Endothelial cell of umbilical vein (primary cell): ENCODE data around the gene WIPI1. TPM values are rescaled to one million over a fixed set of nuclear protein-coding genes. Genes with fewer than 3 reads are reported as not detected.

Source experiments
- BruUV-seq: library from RNA; stranded (reverse); fragments of 400-500 nt; replicated peaks from 2 replicates; lab custom pipeline; 2021; lab: Mats Ljungman, UMichigan
- CTCF ChIA-PET: fragments of 300-600, 350-600 bp; sonication (Branson Sonifier 250); formaldehyde crosslinking; loops from one replicate; lab custom pipeline; 2021; ENCODE audit warnings: antibody characterized with exemption, inconsistent platforms; lab: Charles Lee
- POLR2A ChIA-PET: fragments of 300-600, 350-600 bp; sonication (Branson Sonifier 250); formaldehyde crosslinking; loops from one replicate; lab custom pipeline; 2021; ENCODE audit warnings: antibody characterized with exemption, inconsistent platforms; lab: Charles Lee
- DNase-seq: peaks from one replicate; pipeline ENCODE4 v3.0.0-alpha.2; 2011; ENCODE audit warnings: low read depth, low spot score
- FAIRE-seq: peaks from 2 replicates; lab custom pipeline; 2011; peaks lifted over from hg19 to GRCh38; lab: Jason Lieb, UNC
- H2AFZ ChIP-seq: 2 replicates; pipeline ENCODE4 v1.6.0; 2012; ENCODE audit warnings: low read depth, low read length, control low read depth, inconsistent platforms
- H3K27ac ChIP-seq: 2 replicates; pipeline ENCODE4 v1.5.1; 2011; ENCODE audit warnings: low read depth, mild to moderate bottlenecking, control low read depth, low read length, moderate library complexity; ENCODE audit not compliant: insufficient read depth
- H3K27me3 ChIP-seq, 2 experiments: 2 replicates each; pipeline versions ENCODE4 v1.6.0 to v1.6.1; 2011; ENCODE audit warnings: low read length in 2 of 2, mixed read lengths in 1 of 2; ENCODE audit not compliant: control insufficient read depth in 2 of 2, insufficient read depth in 2 of 2
- H3K36me3 ChIP-seq, 2 experiments: 2 replicates in 1 of 2; 3 replicates in 1 of 2; pipeline ENCODE4 v1.5.1; 2011; ENCODE audit warnings: low read length in 2 of 2, mild to moderate bottlenecking in 1 of 2, moderate library complexity in 1 of 2; ENCODE audit not compliant: control insufficient read depth in 2 of 2, insufficient read depth in 2 of 2; ENCODE audit errors: extremely low read depth in 1 of 2
- H3K4me1 ChIP-seq: 3 replicates; pipeline ENCODE4 v1.5.1; 2011; ENCODE audit warnings: mild to moderate bottlenecking, low read length; ENCODE audit not compliant: control insufficient read depth, insufficient read depth; ENCODE audit errors: extremely low read depth
- H3K4me2 ChIP-seq: 2 replicates; pipeline ENCODE4 v1.6.1; 2011; ENCODE audit warnings: low read length, control low read depth, mixed read lengths; ENCODE audit not compliant: insufficient read depth
- H3K4me3 ChIP-seq, 3 experiments: fragments of 200-600 bp in 1 of 3; sonication (generic), shearing (Covaris generic) in 1 of 3; replicated peaks in 1 of 3; 2 replicates each; pipeline ENCODE4 v1.5.1; 2011 to 2016; ENCODE audit warnings: control low read depth in 3 of 3, low read length in 3 of 3, mild to moderate bottlenecking in 2 of 3, inconsistent platforms in 1 of 3, low read depth in 1 of 3, moderate library complexity in 1 of 3; ENCODE audit not compliant: insufficient read depth in 1 of 3
- H3K79me2 ChIP-seq: 2 replicates; pipeline ENCODE4 v1.6.0; 2012; ENCODE audit warnings: low read length, inconsistent platforms; ENCODE audit not compliant: control insufficient read depth, insufficient read depth
- H3K9ac ChIP-seq: replicated peaks from 2 replicates; pipeline ENCODE3; 2011; ENCODE audit warnings: low read length, control low read depth; ENCODE audit not compliant: insufficient read depth; ENCODE audit errors: extremely low read depth
- H3K9me1 ChIP-seq: replicated peaks from 3 replicates; pipeline ENCODE4 v1.6.0; 2011; ENCODE audit warnings: mild to moderate bottlenecking, low read length; ENCODE audit not compliant: control insufficient read depth, insufficient read depth; ENCODE audit errors: extremely low read depth
- H3K9me3 ChIP-seq: replicated peaks from 2 replicates; pipeline ENCODE4 v1.5.1; 2012; ENCODE audit warnings: low read length, inconsistent platforms; ENCODE audit not compliant: control insufficient read depth, insufficient read depth
- H4K20me1 ChIP-seq: replicated peaks from 2 replicates; pipeline ENCODE3; 2011; ENCODE audit warnings: mild to moderate bottlenecking, low read length; ENCODE audit not compliant: control insufficient read depth, insufficient read depth; ENCODE audit errors: extremely low read depth
- EZH2 ChIP-seq: IDR thresholded peaks from 2 replicates; pipeline ENCODE4 v1.6.1; 2012; ENCODE audit warnings: borderline replicate concordance, low read depth, mild to moderate bottlenecking, moderate library complexity, low read length, inconsistent platforms; ENCODE audit not compliant: severe bottlenecking
- FOS ChIP-seq: IDR thresholded peaks from 2 replicates; pipeline ENCODE4 v1.6.1; 2011; ENCODE audit warnings: mild to moderate bottlenecking, low read length, moderate library complexity, borderline replicate concordance; ENCODE audit not compliant: insufficient read depth
- GATA2 ChIP-seq: IDR thresholded peaks from 2 replicates; pipeline ENCODE4 v1.7.0; 2011; ENCODE audit warnings: low read depth, mild to moderate bottlenecking, moderate library complexity, mixed read lengths, low read length; ENCODE audit not compliant: insufficient read length, insufficient read depth
- JUN ChIP-seq: IDR thresholded peaks from 2 replicates; pipeline ENCODE4 v1.6.1; 2011; ENCODE audit warnings: borderline replicate concordance, low read depth; ENCODE audit not compliant: insufficient read length, insufficient read depth
- MYC ChIP-seq: IDR thresholded peaks from one replicate; pipeline ENCODE4 v1.6.1; 2011; ENCODE audit warnings: mild to moderate bottlenecking, low read depth, low read length
- POLR2A ChIP-seq: IDR thresholded peaks from 2 replicates; pipeline ENCODE4 v1.6.1; 2012; ENCODE audit warnings: low read depth, mild to moderate bottlenecking, control low read depth, low read length
- POLR2AphosphoS5 ChIP-seq: IDR thresholded peaks from 2 replicates; pipeline ENCODE4 v1.6.1; 2012; ENCODE audit warnings: low read depth, mild to moderate bottlenecking, control low read depth, low read length, moderate library complexity; ENCODE audit not compliant: insufficient read depth
- dilution Hi-C: fragments of 300-500 bp; cut with MboI; formaldehyde crosslinking; loops from one replicate; pipeline ENCODE4 v1.15.0; 2019; ENCODE audit warnings: low sequenced_read_pairs; ENCODE audit not compliant: extremely low pct_ligation_motif_present
- intact Hi-C: fragments of 100-400 bp; cut with micrococcal nuclease; formaldehyde crosslinking; loops from one replicate; pipeline ENCODE4 v1.10.0; 2022
- polyA plus RNA-seq, 4 experiments: library from polyadenylated mRNA; depleted of rRNA in 3 of 4; stranded (reverse) in 3 of 4; unstranded in 1 of 4; fragments of >200 nt; gene quantifications; 2 replicates each; pipeline versions ENCODE4 v1.2.1 to v1.2.3, GENCODE V29; 2011 to 2012; ENCODE audit warnings: missing spikeins in 1 of 4
- total RNA-seq: library from RNA; stranded (reverse); gene quantifications from 2 replicates; pipeline ENCODE4 v1.2.3, GENCODE V29; 2021
- TF ChIP-seq, protein P1 (sequence below), 2 donors: IDR thresholded peaks; 1 replicate in 1 of 2; 2 replicates in 1 of 2; pipeline ENCODE4 v1.5.1; 2011; ENCODE audit warnings: low read length in 2 of 2, mild to moderate bottlenecking in 2 of 2, moderate library complexity in 2 of 2, control low read depth in 1 of 2, inconsistent platforms in 1 of 2, low read depth in 1 of 2; ENCODE audit not compliant: insufficient read depth in 1 of 2; ENCODE audit errors: extremely low read depth in 1 of 2
- TF ChIP-seq, protein P2 (sequence below): IDR thresholded peaks from 2 replicates; pipeline ENCODE4 v1.6.1; 2011; ENCODE audit not compliant: insufficient read depth, insufficient read length

Gene WIPI1
- total and polyA plus RNA-seq, 2 donors (not counting 3 experiments of a cell fraction or from before 2014, with no cell fraction given), result 49.9 to 70.3 TPM

DNA sequence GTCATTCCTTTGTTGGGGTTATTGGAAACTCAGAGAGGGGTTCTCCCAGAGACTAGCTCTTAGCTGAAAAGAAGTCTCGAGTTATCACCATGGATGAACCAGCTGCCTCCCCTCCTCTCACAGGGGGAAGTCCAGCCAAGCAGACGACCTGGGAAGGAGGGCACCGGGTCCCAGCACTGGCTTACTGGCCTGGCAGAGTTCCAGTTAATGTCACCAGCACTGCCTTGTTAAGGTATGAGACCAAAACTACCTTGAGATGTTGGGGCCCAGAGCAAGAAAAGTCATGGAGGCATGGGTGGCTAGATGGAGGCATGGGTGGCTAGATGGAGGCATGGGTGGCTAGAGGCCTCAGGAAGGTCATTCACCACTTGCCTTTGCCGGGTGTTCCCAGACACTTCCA, 72.4 kb downstream of the WIPI1 start:
- Histone ChIP-seq H2AFZ (no peak overlapping the region), H4K20me1 (no peaks in the 10 kb centered on the region), H3K79me2 (no peaks in the 10 kb centered on the region), H3K9me3 (no peaks in the 10 kb centered on the region), H3K9me1 (no peaks in the 10 kb centered on the region), H3K36me3 (no peaks in the 10 kb centered on the region), H3K9ac (no peak overlapping the region), H3K4me1 (peaks cover 33% of the 10 kb centered on the region), H3K4me2 (no peak overlapping the region), H3K4me3 (no peak overlapping the region), H3K27ac (peak overlapping the region; percentile 76), H3K27me3 (no peaks in the 10 kb centered on the region)
- ChIA-PET CTCF (interaction anchor here (4.3 kb wide), 1 partner anchor 14 kb away, joined by 48 read pairs; no protein-coding TSS in a partner anchor), POLR2A (no interaction called here)
- FAIRE-seq, result no peak
- TF ChIP-seq POLR2A, result no peak
- TF ChIP-seq POLR2AphosphoS5, result no peak
- TF ChIP-seq JUN, result no peak
- TF ChIP-seq MYC, result no peak
- no peak for TF ChIP-seq EZH2
- no peak for TF ChIP-seq GATA2
- TF ChIP-seq, protein P1, sequence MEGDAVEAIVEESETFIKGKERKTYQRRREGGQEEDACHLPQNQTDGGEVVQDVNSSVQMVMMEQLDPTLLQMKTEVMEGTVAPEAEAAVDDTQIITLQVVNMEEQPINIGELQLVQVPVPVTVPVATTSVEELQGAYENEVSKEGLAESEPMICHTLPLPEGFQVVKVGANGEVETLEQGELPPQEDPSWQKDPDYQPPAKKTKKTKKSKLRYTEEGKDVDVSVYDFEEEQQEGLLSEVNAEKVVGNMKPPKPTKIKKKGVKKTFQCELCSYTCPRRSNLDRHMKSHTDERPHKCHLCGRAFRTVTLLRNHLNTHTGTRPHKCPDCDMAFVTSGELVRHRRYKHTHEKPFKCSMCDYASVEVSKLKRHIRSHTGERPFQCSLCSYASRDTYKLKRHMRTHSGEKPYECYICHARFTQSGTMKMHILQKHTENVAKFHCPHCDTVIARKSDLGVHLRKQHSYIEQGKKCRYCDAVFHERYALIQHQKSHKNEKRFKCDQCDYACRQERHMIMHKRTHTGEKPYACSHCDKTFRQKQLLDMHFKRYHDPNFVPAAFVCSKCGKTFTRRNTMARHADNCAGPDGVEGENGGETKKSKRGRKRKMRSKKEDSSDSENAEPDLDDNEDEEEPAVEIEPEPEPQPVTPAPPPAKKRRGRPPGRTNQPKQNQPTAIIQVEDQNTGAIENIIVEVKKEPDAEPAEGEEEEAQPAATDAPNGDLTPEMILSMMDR (IDR thresholded peaks at IDR 0.05; ENCODE audit: extremely low read depth in 1 of 2, insufficient read depth in 1 of 2, low read depth in 1 of 2, low read length in 2 of 2), result no peak
- TF ChIP-seq, protein P2, sequence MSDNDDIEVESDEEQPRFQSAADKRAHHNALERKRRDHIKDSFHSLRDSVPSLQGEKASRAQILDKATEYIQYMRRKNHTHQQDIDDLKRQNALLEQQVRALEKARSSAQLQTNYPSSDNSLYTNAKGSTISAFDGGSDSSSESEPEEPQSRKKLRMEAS, result no peak
- no peak for TF ChIP-seq FOS
- no TSS peak for BruUV-seq
- no peak for DNase-seq
- intact Hi-C loops (loop anchor here (5.0 kb wide), 1 partner anchor 333 kb away; no protein-coding TSS in a partner anchor), dilution Hi-C loops (no loop called here)
